Dedifferentiated amniotic fluid mesenchymal stem cell (primary cell): Measurements from ENCODE around the gene MSH6.
A peak's percentile ranks its signal among the peaks of the same experiment; 100 is the strongest.

Experiments
- DNase-seq: peaks from one replicate; pipeline ENCODE4 v3.0.0-alpha.2; 2016; ENCODE audit errors: extremely low spot score

MSH6 gene

GRCh38 chr2:47782671-47783485, at the start of gene MSH6:
Gene MSH6 (plus strand): TSS chr2:47783145. CDS start chr2:47783234, 89 bp downstream.
- DNase-seq: peak; percentile 84

GRCh38 chr2:47735136-47735869, 47.6 kb upstream of the MSH6 start:
- no peak for DNase-seq

GRCh38 chr2:47735912-47736311, 47.0 kb upstream of the MSH6 start:
- no peak for DNase-seq

- DNase-seq: no peak
These were observed 45.6 kb upstream of the MSH6 start for GRCh38 chr2:47737191-47737975.

- DNase-seq: no peak
These were observed 44.6 kb upstream of the MSH6 start for GRCh38 chr2:47738331-47738730.

- no peak for DNase-seq
These were observed 41.8 kb upstream of the MSH6 start for GRCh38 chr2:47741101-47741500.

- DNase-seq: no peak
These were observed 41.3 kb upstream of the MSH6 start for GRCh38 chr2:47741637-47742036.

- no peak for DNase-seq
These were observed 38.9 kb upstream of the MSH6 start for GRCh38 chr2:47744074-47744473.

GRCh38 chr2:47747878-47748277, 35.1 kb upstream of the MSH6 start:
- no peak for DNase-seq

- no peak for DNase-seq
These were observed 31.0 kb upstream of the MSH6 start for GRCh38 chr2:47751856-47752414.

GRCh38 chr2:47767497-47767844, 15.5 kb upstream of the MSH6 start:
- no peak for DNase-seq

GRCh38 chr2:47767880-47768609, 14.9 kb upstream of the MSH6 start:
- DNase-seq: peak; percentile 25

- no peak for DNase-seq
These were observed 13.6 kb upstream of the MSH6 start for GRCh38 chr2:47769318-47769717.

- peak; percentile 46 for DNase-seq
These were observed 11.7 kb upstream of the MSH6 start for GRCh38 chr2:47771211-47771610.

- DNase-seq: no peak
These were observed 10.6 kb upstream of the MSH6 start for GRCh38 chr2:47772343-47772742.

- DNase-seq: no peak
These were observed 8.4 kb upstream of the MSH6 start for GRCh38 chr2:47774567-47774966.

- DNase-seq: no peak
These were observed 5.5 kb upstream of the MSH6 start for GRCh38 chr2:47777277-47777937.

- no peak for DNase-seq
These were observed 4.1 kb upstream of the MSH6 start for GRCh38 chr2:47778698-47779425.

GRCh38 chr2:47779426-47779790, 3.5 kb upstream of the MSH6 start:
- DNase-seq: no peak

- peak; percentile 37 for DNase-seq
These were observed 619 bp upstream of the MSH6 start for GRCh38 chr2:47782381-47782670.
